Loucy (cell line): ENCODE measurements around the gene ZNF396.

Experiments used
- H2AFZ ChIP-seq: fragments of 200-600 bp; sonication (generic); 2 replicates; pipeline ENCODE4 v1.6.0; 2016; ENCODE audit warnings: antibody characterized with exemption, mild to moderate bottlenecking, low read length, moderate library complexity
- H3F3A ChIP-seq: fragments of 200-600 bp; 2 replicates; pipeline ENCODE4 v1.6.0; 2016; ENCODE audit warnings: antibody characterized with exemption, low read depth, mild to moderate bottlenecking
- H3K27me3 ChIP-seq: fragments of 200-600 bp; sonication (generic); 2 replicates; pipeline ENCODE4 v1.6.1; 2014; ENCODE audit warnings: low read length, mild to moderate bottlenecking; ENCODE audit not compliant: insufficient read depth, poor library complexity, severe bottlenecking
- H3K36me3 ChIP-seq: fragments of 200-600 bp; sonication (generic); 2 replicates; pipeline ENCODE4 v1.6.1; 2016; ENCODE audit warnings: low read length; ENCODE audit not compliant: insufficient read depth
- H3K4me1 ChIP-seq: fragments of 200-600 bp; sonication (generic); 2 replicates; pipeline ENCODE4 v1.5.1; 2014; ENCODE audit warnings: low read length, mild to moderate bottlenecking; ENCODE audit not compliant: insufficient read depth, poor library complexity, severe bottlenecking
- H3K4me2 ChIP-seq: fragments of 200-600 bp; sonication (generic); 2 replicates; pipeline ENCODE4 v1.6.0; 2014; ENCODE audit warnings: antibody characterized with exemption, low read length, low read depth, mild to moderate bottlenecking; ENCODE audit not compliant: poor library complexity, severe bottlenecking
- H3K4me3 ChIP-seq: fragments of 200-600 bp; sonication (generic); 2 replicates; pipeline ENCODE4 v1.5.1; 2014; ENCODE audit warnings: low read length, mild to moderate bottlenecking, mixed read lengths; ENCODE audit not compliant: poor library complexity, severe bottlenecking
- H3K79me2 ChIP-seq: fragments of 200-600 bp; sonication (generic); 2 replicates; pipeline ENCODE4 v1.6.1; 2014; ENCODE audit warnings: low read length; ENCODE audit not compliant: insufficient read depth
- H3K9ac ChIP-seq: fragments of 200-600 bp; sonication (generic); 2 replicates; pipeline ENCODE4 v1.6.0; 2014; ENCODE audit warnings: mild to moderate bottlenecking, low read depth, low read length, moderate library complexity; ENCODE audit not compliant: poor library complexity, severe bottlenecking
- H3K9me2 ChIP-seq: fragments of 200-600 bp; sonication (generic); replicated peaks from 2 replicates; pipeline ENCODE4 v1.6.1; 2016; ENCODE audit warnings: low read depth, low read length, mixed read lengths
- H3K9me3 ChIP-seq: fragments of 200-600 bp; sonication (generic); 2 replicates; pipeline ENCODE4 v1.6.1; 2014; ENCODE audit warnings: mild to moderate bottlenecking, antibody characterized with exemption, low read length, low read depth; ENCODE audit not compliant: insufficient read depth
- H4K20me1 ChIP-seq: fragments of 200-600 bp; sonication (generic); 2 replicates; pipeline ENCODE4 v1.6.0; 2014; ENCODE audit warnings: antibody characterized with exemption, low read length, mild to moderate bottlenecking; ENCODE audit not compliant: insufficient read depth, poor library complexity, severe bottlenecking
- EZH2phosphoT487 ChIP-seq: fragments of 200-600 bp; IDR thresholded peaks from 2 replicates; pipeline ENCODE4 v1.6.1; 2018; ENCODE audit warnings: antibody characterized with exemption, mild to moderate bottlenecking, moderate library complexity, borderline replicate concordance
- TF ChIP-seq, protein P1 (sequence below): fragments of 200-600 bp; sonication (generic); conservative IDR thresholded peaks from 2 replicates; pipeline ENCODE4 v1.5.1; 2014; ENCODE audit warnings: mild to moderate bottlenecking, antibody characterized with exemption, low read length

The ZNF396 gene

DNA sequence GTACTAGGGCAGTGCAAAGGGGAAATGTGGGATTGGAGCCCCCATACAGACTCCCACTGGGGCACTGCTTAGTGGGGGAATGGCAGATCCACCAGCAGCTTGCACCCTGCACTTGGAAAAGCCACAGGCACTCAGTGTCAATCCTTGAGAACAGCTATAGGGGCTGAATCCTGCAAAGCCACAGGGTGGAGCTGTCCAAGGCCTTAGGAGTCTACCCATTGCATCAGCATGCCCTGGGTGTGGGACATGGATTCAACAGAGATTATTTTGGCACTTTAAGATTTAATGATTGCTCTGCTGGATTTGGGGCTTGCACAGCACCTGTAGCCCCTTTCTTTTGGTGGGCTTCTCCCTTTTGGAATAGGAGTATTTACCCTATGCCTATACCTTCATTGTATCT, 24.4 kb downstream of the ZNF396 start:
- H3F3A ChIP-seq: no peaks in the 10 kb centered on the region
- no peaks in the 10 kb centered on the region for H4K20me1 ChIP-seq
- H2AFZ ChIP-seq: no peak overlapping the region
- no peak overlapping the region for H3K4me3 ChIP-seq
- H3K4me2 ChIP-seq: no peak overlapping the region
- no peak overlapping the region for H3K9ac ChIP-seq
- no peaks in the 10 kb centered on the region for H3K27me3 ChIP-seq
- no peaks in the 10 kb centered on the region for H3K36me3 ChIP-seq
- no peaks in the 10 kb centered on the region for H3K4me1 ChIP-seq
- H3K9me3 ChIP-seq: peaks cover 10% of the 10 kb centered on the region; the same call in 1 of the 2 replicates
- no peaks in the 10 kb centered on the region for H3K79me2 ChIP-seq
- TF ChIP-seq EZH2phosphoT487: no peak
- H3K9me2 ChIP-seq: no peaks in the 10 kb centered on the region

DNA sequence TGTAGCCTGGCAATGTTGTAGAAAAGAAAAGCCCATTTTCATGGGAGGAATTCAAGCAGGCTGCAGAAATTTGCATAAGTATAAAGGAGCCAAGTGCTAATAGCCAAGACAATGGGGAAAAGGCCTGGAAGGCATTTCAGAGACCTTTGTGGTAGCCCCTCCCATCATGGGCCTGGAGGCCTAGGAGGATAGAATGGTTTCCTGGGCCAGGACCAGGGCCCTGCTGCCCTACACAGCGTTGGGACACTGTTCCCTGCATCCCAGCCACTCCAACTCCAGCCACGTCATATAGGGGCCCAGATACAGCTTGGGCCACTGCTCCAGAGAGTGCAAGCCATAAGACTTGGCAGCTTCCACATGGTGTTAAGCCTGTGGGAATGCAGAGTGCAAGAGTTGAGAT, 24.9 kb downstream of the ZNF396 start:
- no peak overlapping the region for H2AFZ ChIP-seq
- H3K9ac ChIP-seq: no peak overlapping the region
- no peaks in the 10 kb centered on the region for H3K27me3 ChIP-seq
- no peak overlapping the region for H3K4me2 ChIP-seq
- no peaks in the 10 kb centered on the region for H3K36me3 ChIP-seq
- H4K20me1 ChIP-seq: no peaks in the 10 kb centered on the region
- TF ChIP-seq, protein P1, sequence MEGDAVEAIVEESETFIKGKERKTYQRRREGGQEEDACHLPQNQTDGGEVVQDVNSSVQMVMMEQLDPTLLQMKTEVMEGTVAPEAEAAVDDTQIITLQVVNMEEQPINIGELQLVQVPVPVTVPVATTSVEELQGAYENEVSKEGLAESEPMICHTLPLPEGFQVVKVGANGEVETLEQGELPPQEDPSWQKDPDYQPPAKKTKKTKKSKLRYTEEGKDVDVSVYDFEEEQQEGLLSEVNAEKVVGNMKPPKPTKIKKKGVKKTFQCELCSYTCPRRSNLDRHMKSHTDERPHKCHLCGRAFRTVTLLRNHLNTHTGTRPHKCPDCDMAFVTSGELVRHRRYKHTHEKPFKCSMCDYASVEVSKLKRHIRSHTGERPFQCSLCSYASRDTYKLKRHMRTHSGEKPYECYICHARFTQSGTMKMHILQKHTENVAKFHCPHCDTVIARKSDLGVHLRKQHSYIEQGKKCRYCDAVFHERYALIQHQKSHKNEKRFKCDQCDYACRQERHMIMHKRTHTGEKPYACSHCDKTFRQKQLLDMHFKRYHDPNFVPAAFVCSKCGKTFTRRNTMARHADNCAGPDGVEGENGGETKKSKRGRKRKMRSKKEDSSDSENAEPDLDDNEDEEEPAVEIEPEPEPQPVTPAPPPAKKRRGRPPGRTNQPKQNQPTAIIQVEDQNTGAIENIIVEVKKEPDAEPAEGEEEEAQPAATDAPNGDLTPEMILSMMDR: no peak
- no peak for TF ChIP-seq EZH2phosphoT487
- H3K79me2 ChIP-seq: no peaks in the 10 kb centered on the region
- H3K9me2 ChIP-seq: no peaks in the 10 kb centered on the region
- H3K9me3 ChIP-seq: peaks cover 10% of the 10 kb centered on the region; the same call in 1 of the 2 replicates
- no peaks in the 10 kb centered on the region for H3K4me1 ChIP-seq
- H3K4me3 ChIP-seq: no peak overlapping the region
- H3F3A ChIP-seq: no peaks in the 10 kb centered on the region

DNA sequence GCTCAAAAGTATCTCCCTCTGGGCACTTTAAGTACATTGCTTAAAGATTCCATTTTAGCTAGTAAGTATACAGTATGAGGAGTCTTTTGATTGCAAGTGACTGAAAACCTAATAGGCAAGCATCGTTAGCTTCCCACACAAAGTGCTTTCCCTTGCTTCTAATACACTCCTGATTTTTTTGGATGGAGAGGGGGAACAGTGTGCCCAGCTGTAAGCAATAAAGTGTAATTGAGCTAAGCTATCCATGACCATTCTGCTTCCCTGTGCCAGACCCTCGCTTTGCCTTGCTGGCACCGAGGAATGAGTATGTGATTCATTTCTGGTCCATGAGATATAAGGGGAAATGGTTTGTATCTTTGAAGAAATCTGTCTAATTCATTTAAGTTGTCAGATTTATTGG, 29.1 kb downstream of the ZNF396 start:
- Histone ChIP-seq H3K9me3 (peaks cover 10% of the 10 kb centered on the region; the same call in 1 of the 2 replicates), H3K9ac (no peak overlapping the region), H3K36me3 (no peaks in the 10 kb centered on the region), H3F3A (no peaks in the 10 kb centered on the region), H2AFZ (no peak overlapping the region), H3K4me3 (no peak overlapping the region), H3K4me2 (no peak overlapping the region), H3K27me3 (no peaks in the 10 kb centered on the region), H4K20me1 (peaks cover 12% of the 10 kb centered on the region), H3K9me2 (no peaks in the 10 kb centered on the region), H3K79me2 (peaks cover 12% of the 10 kb centered on the region), H3K4me1 (peaks cover 15% of the 10 kb centered on the region)
- no peak for TF ChIP-seq EZH2phosphoT487
- TF ChIP-seq, protein P1: no peak

DNA sequence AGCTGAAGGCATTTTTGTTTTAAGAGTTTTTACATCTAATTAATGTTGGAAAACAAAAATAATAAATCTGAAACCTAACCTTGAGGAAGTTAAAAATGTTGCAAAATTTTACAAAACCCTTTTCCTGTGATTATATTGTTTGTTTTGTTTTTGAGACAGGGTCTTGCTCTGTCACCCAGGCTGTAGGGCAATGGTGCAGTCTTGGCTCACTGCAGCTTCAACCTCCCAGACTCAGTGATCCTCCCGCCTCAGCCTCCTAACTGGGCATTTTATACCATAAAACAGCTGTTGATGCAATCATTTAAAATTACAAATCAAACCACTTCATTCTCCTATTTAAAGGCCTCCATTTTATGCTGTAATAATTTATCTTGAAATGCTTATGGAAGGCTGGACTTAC, 31.2 kb downstream of the ZNF396 start:
- no peak for TF ChIP-seq EZH2phosphoT487
- TF ChIP-seq, protein P1: no peak
- H4K20me1 ChIP-seq: peaks cover 33% of the 10 kb centered on the region

More for the DNA sequence above, 31.2 kb downstream of the ZNF396 start:
- Histone ChIP-seq H3K79me2 (peaks cover 33% of the 10 kb centered on the region), H2AFZ (peak overlapping the region; percentile 23; the same call in 1 of the 2 replicates), H3K36me3 (no peaks in the 10 kb centered on the region), H3K9ac (no peak overlapping the region), H3K4me3 (no peak overlapping the region), H3K27me3 (no peaks in the 10 kb centered on the region), H3K4me2 (no peak overlapping the region), H3K9me3 (no peaks in the 10 kb centered on the region), H3F3A (no peaks in the 10 kb centered on the region), H3K9me2 (no peaks in the 10 kb centered on the region), H3K4me1 (peaks cover 26% of the 10 kb centered on the region)
